HCT116 (cell line): ENCODE results near the gene PDCD1LG2. TPM values are rescaled to one million over a fixed set of nuclear protein-coding genes. Genes with fewer than 3 reads are reported as not detected.

ENCODE experiments used
- ATAC-seq: fragments of 200-7000 bp; cut with Tn5 transposase; 2 replicates; pipeline ENCODE4 v1.9.1; 2020; ENCODE audit warnings: mild to moderate bottlenecking, moderate library complexity
- BruUV-seq: library from RNA; stranded (reverse); fragments of 400-500 nt; replicated peaks from 2 replicates; lab custom pipeline; 2021; lab: Mats Ljungman, UMichigan
- CTCF ChIA-PET: fragments of 300-600 bp; sonication (Branson Sonifier 250); formaldehyde crosslinking; loops from one replicate; lab custom pipeline; 2021; ENCODE audit warnings: antibody characterized with exemption; lab: Charles Lee
- POLR2A ChIA-PET: fragments of 300-600, 350-600 bp; sonication (Branson Sonifier 250); formaldehyde crosslinking; loops from one replicate; lab custom pipeline; 2021; ENCODE audit warnings: antibody characterized with exemption; lab: Charles Lee
- RAD21 ChIA-PET, 2 experiments: fragments of 300-600 bp; sonication (Branson Sonifier 250); formaldehyde crosslinking; loops; one replicate each; lab custom pipeline; 2023; ENCODE audit warnings: low total read pairs in 2 of 2; ENCODE audit not compliant: uncharacterized antibody in 2 of 2, unreplicated experiment in 2 of 2, low non-redundant PET in 1 of 2; lab: Charles Lee
- DNase-seq: peaks from one replicate; pipeline ENCODE4 v3.0.0-alpha.2; 2010; ENCODE audit warnings: low read depth, low spot score
- H2AFZ ChIP-seq: fragments of 200-600 bp; shearing (Covaris generic), sonication (generic); 2 replicates; pipeline ENCODE4 v1.6.1; 2017; ENCODE audit warnings: low read depth, mixed run types, mixed read lengths, antibody characterized with exemption, low read length; ENCODE audit not compliant: poor library complexity, severe bottlenecking
- H3K27ac ChIP-seq: 2 replicates; pipeline ENCODE4 v1.5.1; 2012; ENCODE audit warnings: low read depth, low read length
- H3K27me3 ChIP-seq: fragments of 200-600 bp; sonication (generic); 2 replicates; pipeline ENCODE4 v1.6.1; 2016; ENCODE audit warnings: mixed run types, low read length, mixed read lengths; ENCODE audit not compliant: insufficient read depth
- H3K36me3 ChIP-seq, 2 experiments: fragments of 200-500 bp in 1 of 2; fragments of 200-600 bp in 1 of 2; sonication (Bioruptor generic) in 1 of 2; sonication (generic) in 1 of 2; 2 replicates each; pipeline versions ENCODE4 v1.5.1 to v1.6.1; 2014 to 2016; ENCODE audit warnings: low read length in 2 of 2, inconsistent platforms in 1 of 2, mixed read lengths in 1 of 2, mixed run types in 1 of 2; ENCODE audit not compliant: insufficient read depth in 2 of 2, control insufficient read depth in 1 of 2
- H3K4me1 ChIP-seq, 2 experiments: fragments of 200-600 bp in 1 of 2; sonication (generic) in 1 of 2; 2 replicates each; pipeline versions ENCODE4 v1.5.1 to v1.6.1; 2012 to 2017; ENCODE audit warnings: low read length in 2 of 2, inconsistent platforms in 1 of 2, mild to moderate bottlenecking in 1 of 2, mixed read lengths in 1 of 2, mixed run types in 1 of 2, moderate library complexity in 1 of 2; ENCODE audit not compliant: insufficient read depth in 2 of 2, control insufficient read depth in 1 of 2
- H3K4me2 ChIP-seq: fragments of 200-600 bp; sonication (generic); 2 replicates; pipeline ENCODE4 v1.6.1; 2017; ENCODE audit warnings: mixed run types, low read length, mixed read lengths
- H3K4me3 ChIP-seq, 2 experiments: fragments of 200-600 bp in 1 of 2; sonication (generic) in 1 of 2; replicated peaks in 1 of 2; 2 replicates each; pipeline ENCODE4 v1.5.1; 2011 to 2016; ENCODE audit warnings: low read length in 2 of 2, control low read depth in 1 of 2, low read depth in 1 of 2, mild to moderate bottlenecking in 1 of 2, mixed read lengths in 1 of 2, mixed run types in 1 of 2
- H3K79me2 ChIP-seq: fragments of 200-600 bp; sonication (generic); 2 replicates; pipeline ENCODE4 v1.6.1; 2017; ENCODE audit warnings: mild to moderate bottlenecking, mixed run types, low read length, moderate library complexity, mixed read lengths; ENCODE audit not compliant: insufficient read depth
- H3K9ac ChIP-seq: fragments of 200-600 bp; sonication (generic); 2 replicates; pipeline ENCODE4 v1.6.1; 2016; ENCODE audit warnings: low read length, mixed read lengths
- H3K9me2 ChIP-seq: fragments of 200-600 bp; sonication (generic), shearing (Covaris generic); 2 replicates; pipeline ENCODE4 v1.6.1; 2017; ENCODE audit warnings: mixed run types, mild to moderate bottlenecking, moderate library complexity; ENCODE audit not compliant: insufficient read depth
- H3K9me3 ChIP-seq, 2 experiments: fragments of 200-500 bp in 1 of 2; fragments of 200-600 bp in 1 of 2; sonication (Bioruptor generic) in 1 of 2; sonication (generic) in 1 of 2; 2 replicates each; pipeline ENCODE4 v1.6.1; 2014 to 2017; ENCODE audit warnings: low read length in 2 of 2, mixed read lengths in 2 of 2, inconsistent platforms in 1 of 2, low read depth in 1 of 2, mild to moderate bottlenecking in 1 of 2, mixed run types in 1 of 2, moderate library complexity in 1 of 2; ENCODE audit not compliant: control insufficient read depth in 1 of 2, insufficient read depth in 1 of 2
- H4K20me1 ChIP-seq: fragments of 200-600 bp; sonication (generic), shearing (Covaris generic); 2 replicates; pipeline ENCODE4 v1.6.1; 2017; ENCODE audit warnings: mixed run types, mild to moderate bottlenecking, moderate library complexity; ENCODE audit not compliant: insufficient read depth
- CBX3 ChIP-seq: IDR thresholded peaks from 2 replicates; pipeline ENCODE4 v1.6.1; 2012; ENCODE audit warnings: low read depth
- CEBPB ChIP-seq: IDR thresholded peaks from 2 replicates; pipeline ENCODE4 v1.6.1; 2012; ENCODE audit warnings: low read depth
- EGR1 ChIP-seq: IDR thresholded peaks from 2 replicates; pipeline ENCODE4 v1.6.1; 2012; ENCODE audit warnings: low read depth
- EZH2phosphoT487 ChIP-seq: fragments of 200-600 bp; IDR thresholded peaks from 2 replicates; pipeline ENCODE4 v1.6.1; 2018; ENCODE audit warnings: antibody characterized with exemption, borderline replicate concordance
- SRF ChIP-seq: IDR thresholded peaks from 2 replicates; pipeline ENCODE4 v1.6.1; 2012; ENCODE audit warnings: low read depth
- ZBTB33 ChIP-seq: IDR thresholded peaks from 2 replicates; pipeline ENCODE4 v1.6.1; 2011; ENCODE audit warnings: mild to moderate bottlenecking, low read length, moderate library complexity; ENCODE audit not compliant: insufficient replicate concordance; ENCODE audit errors: extremely low read depth
- ZFX ChIP-seq: fragments of 450-650 bp; IDR thresholded peaks from 2 replicates; pipeline ENCODE4 v1.6.1; 2017
- intact Hi-C: fragments of 100-400 bp; cut with micrococcal nuclease; formaldehyde crosslinking; loops from 2 replicates; pipeline ENCODE4 v1.10.0; 2022
- total RNA-seq: library from RNA; stranded (reverse); gene quantifications from one replicate; pipeline ENCODE4 v1.2.1, GENCODE V29; 2021; ENCODE audit not compliant: unreplicated experiment

The PDCD1LG2 gene
- total RNA-seq, 1 experiment from 2014 or later: not detected

DNA sequence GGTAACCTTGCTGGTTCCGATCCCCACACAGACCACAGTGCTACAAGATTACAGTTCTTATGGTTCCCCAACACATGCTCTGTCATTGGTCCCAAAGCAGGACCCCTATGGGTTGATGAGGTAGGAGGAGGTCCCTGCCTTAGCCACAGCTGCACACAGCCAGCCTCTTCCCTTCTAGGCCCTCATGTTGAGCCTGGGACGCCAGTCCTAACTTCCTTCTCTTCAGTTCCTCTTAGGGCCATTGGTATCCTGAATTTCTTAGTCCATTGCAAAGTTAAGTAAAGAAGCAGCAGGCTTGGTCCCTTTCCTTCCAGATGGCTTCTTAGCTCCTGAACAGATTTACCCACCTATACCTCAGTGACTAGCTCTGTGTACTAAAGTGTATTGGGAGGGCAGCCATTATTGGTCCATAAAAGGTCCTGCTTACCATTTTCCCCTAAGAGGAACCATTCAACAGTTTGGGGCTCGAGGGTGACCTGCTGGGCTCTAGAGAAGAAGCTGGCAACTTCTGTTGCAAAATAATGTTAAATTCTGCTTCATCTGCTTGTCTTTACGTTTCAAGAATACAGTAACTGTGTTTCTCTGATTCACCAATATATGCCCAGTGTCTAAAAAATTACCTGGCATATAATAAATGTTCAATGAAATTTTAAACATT is 50.2 kb downstream of the PDCD1LG2 start:
- Histone ChIP-seq H4K20me1 (no peaks in the 10 kb centered on the region), H3K9ac (no peak overlapping the region), H3K4me2 (no peak overlapping the region), H3K9me2 (no peaks in the 10 kb centered on the region), H3K4me1 (no peaks in the 10 kb centered on the region), H3K36me3 (no peaks in the 10 kb centered on the region), H2AFZ (no peak overlapping the region), H3K27me3 (no peaks in the 10 kb centered on the region), H3K9me3 (no peaks in the 10 kb centered on the region), H3K79me2 (no peaks in the 10 kb centered on the region), H3K4me3 (no peak overlapping the region), H3K27ac (no peak overlapping the region)
- ATAC-seq (no peak), DNase-seq (no peak)
- BruUV-seq: no TSS peak
- CTCF ChIA-PET: no interaction called here
- RAD21 ChIA-PET: no interaction called here
- TF ChIP-seq ZFX: no peak
- no peak for TF ChIP-seq ZBTB33
- TF ChIP-seq SRF: no peak
- no peak for TF ChIP-seq CEBPB
- no peak for TF ChIP-seq EGR1
- TF ChIP-seq EZH2phosphoT487: no peak
- POLR2A ChIA-PET: no interaction called here
- intact Hi-C loops: no loop called here

GRCh38 chr9:5561828-5562488 is 51.6 kb downstream of the PDCD1LG2 start:
- no peaks in the 10 kb centered on the region for H4K20me1 ChIP-seq
- H3K9me2 ChIP-seq: no peaks in the 10 kb centered on the region
- ATAC-seq (no peak), DNase-seq (no peak)
- BruUV-seq: no TSS peak
- H3K4me1 ChIP-seq: no peaks in the 10 kb centered on the region
- H3K79me2 ChIP-seq: no peaks in the 10 kb centered on the region
- H3K27ac ChIP-seq: no peak overlapping the region
- H3K36me3 ChIP-seq: no peaks in the 10 kb centered on the region
- intact Hi-C loops: no loop called here
- POLR2A ChIA-PET: no interaction called here
- H3K9me3 ChIP-seq: no peaks in the 10 kb centered on the region
- no peak overlapping the region for H2AFZ ChIP-seq
- no peak overlapping the region for H3K9ac ChIP-seq
- H3K27me3 ChIP-seq: no peaks in the 10 kb centered on the region
- RAD21 ChIA-PET: no interaction called here
- CTCF ChIA-PET: no interaction called here
- H3K4me2 ChIP-seq: no peak overlapping the region
- no peak for TF ChIP-seq CBX3
- H3K4me3 ChIP-seq: no peak overlapping the region
